GM18526 (cell line): ENCODE data around the gene INSL4.

Experiments
- POLR2A ChIP-seq: IDR thresholded peaks from 3 replicates; pipeline ENCODE4 v1.6.1; 2011; ENCODE audit not compliant: insufficient read length; ENCODE audit errors: extremely low read depth

The INSL4 gene

GRCh38 chr9:5231212-5231611 is at the start of gene INSL4:
INSL4 (plus strand) TSS chr9:5231419; CDS start chr9:5231524, 105 bp downstream.
- no peak for TF ChIP-seq POLR2A

GRCh38 chr9:5184776-5185175 is 46.4 kb upstream of the INSL4 start:
- no peak for TF ChIP-seq POLR2A

- no peak for TF ChIP-seq POLR2A
These were observed 45.9 kb upstream of the INSL4 start, which contains the start of gene INSL6 for GRCh38 chr9:5185220-5185840. INSL6 (minus strand) TSS chr9:5185639; CDS start chr9:5185602, 37 bp downstream.

- no peak for TF ChIP-seq POLR2A
These were observed 44.6 kb upstream of the INSL4 start for GRCh38 chr9:5186416-5187169.

GRCh38 chr9:5188060-5188984 is 42.9 kb upstream of the INSL4 start:
- TF ChIP-seq POLR2A = no peak

GRCh38 chr9:5191985-5192384 is 39.2 kb upstream of the INSL4 start:
- TF ChIP-seq POLR2A = no peak

GRCh38 chr9:5193345-5193744 is 37.9 kb upstream of the INSL4 start:
- TF ChIP-seq POLR2A = no peak

- no peak for TF ChIP-seq POLR2A
These were observed 35.8 kb upstream of the INSL4 start for GRCh38 chr9:5195463-5195862.

GRCh38 chr9:5205071-5205470 is 26.1 kb upstream of the INSL4 start:
- no peak for TF ChIP-seq POLR2A

- TF ChIP-seq POLR2A = no peak
These were observed 665 bp upstream of the INSL4 start for GRCh38 chr9:5230554-5230953.

- TF ChIP-seq POLR2A = no peak
These were observed 32.4 kb downstream of the INSL4 start for GRCh38 chr9:5263351-5264218.

- TF ChIP-seq POLR2A = no peak
These were observed 33.0 kb downstream of the INSL4 start for GRCh38 chr9:5264219-5264595.

- TF ChIP-seq POLR2A = no peak
These were observed 34.7 kb downstream of the INSL4 start for GRCh38 chr9:5265939-5266338.

- TF ChIP-seq POLR2A = no peak
These were observed 38.1 kb downstream of the INSL4 start for GRCh38 chr9:5269249-5269715.

GRCh38 chr9:5274770-5275169 is 43.6 kb downstream of the INSL4 start:
- no peak for TF ChIP-seq POLR2A

- TF ChIP-seq POLR2A = no peak
These were observed 47.3 kb downstream of the INSL4 start for GRCh38 chr9:5278486-5278885.
